Body of pancreas (tissue), 4 donors: ENCODE results near the gene SCGB1A1.
A peak's percentile ranks its signal among the peaks of the same experiment; 100 is the strongest.
"Not testable (repeated sequence)": the region's sequence is repeated elsewhere in the genome, so short reads cannot be mapped to it uniquely, and the experiment has no call there.

ENCODE experiments used
- CTCF ChIP-seq, 7 experiments: fragments of 450-650 bp in 4 of 7; fragments of 200-600 bp in 3 of 7; sonication (generic) in 3 of 7; IDR thresholded peaks; one replicate each; pipeline ENCODE4 v1.5.1; 2016 to 2019; ENCODE audit warnings: antibody characterized with exemption in 7 of 7
- POLR2A ChIP-seq, 3 donors: fragments of 450-650 bp; IDR thresholded peaks; one replicate each; pipeline ENCODE4 v1.6.1; 2016; ENCODE audit warnings: antibody characterized with exemption in 3 of 3, mild to moderate bottlenecking in 2 of 3

- peak; percentile 64 to 87 (median 78) for TF ChIP-seq CTCF (IDR thresholded peaks at IDR 0.05)
- not testable (repeated sequence) for TF ChIP-seq POLR2A (IDR thresholded peaks at IDR 0.05)
These were observed 38.0 kb upstream of the SCGB1A1 start for GRCh38 chr11:62380821-62381245.
